Cardiac muscle cell (in vitro differentiated cells and primary cell): ENCODE data around the gene RYR1. TPM values are rescaled to one million over a fixed set of nuclear protein-coding genes. Genes with fewer than 3 reads are reported as not detected.

Experiments
- DNase-seq, 2 donors: peaks; one replicate each; pipeline versions ENCODE4 v3.0.0 to v3.0.0-alpha.2; 2010 to 2017; ENCODE audit warnings: low read depth in 1 of 2, low spot score in 1 of 2
- H3K27ac ChIP-seq: fragments of 200-600 bp; sonication (generic); 2 replicates; pipeline ENCODE4 v1.5.1; 2016
- H3K27me3 ChIP-seq: fragments of 200-600 bp; sonication (generic); 2 replicates; pipeline ENCODE4 v1.6.0; 2016; ENCODE audit warnings: control low read depth
- H3K36me3 ChIP-seq: fragments of 200-600 bp; sonication (generic); 2 replicates; pipeline ENCODE4 v1.5.1; 2016; ENCODE audit warnings: control low read depth
- H3K4me1 ChIP-seq: fragments of 200-600 bp; sonication (generic); 2 replicates; pipeline ENCODE4 v1.8.1; 2017; ENCODE audit warnings: low read depth, mild to moderate bottlenecking, mixed run types
- H3K4me3 ChIP-seq: fragments of 200-600 bp; sonication (generic); 2 replicates; pipeline ENCODE4 v1.5.1; 2016; ENCODE audit warnings: mild to moderate bottlenecking
- H3K9me3 ChIP-seq: fragments of 200-600 bp; sonication (generic); 2 replicates; pipeline ENCODE4 v1.5.1; 2017; ENCODE audit warnings: low read depth, mild to moderate bottlenecking, control low read depth
- polyA plus RNA-seq: library from polyadenylated mRNA; unstranded; fragments of >200 nt; fragmentation: Nextera tagmentation; extraction: Ambion mirVana; gene quantifications from 2 replicates; pipeline ENCODE4 v1.2.1, GENCODE V29; 2016
- total RNA-seq: library from RNA; depleted of rRNA; stranded (reverse); fragments of >200 nt; gene quantifications from 2 replicates; pipeline ENCODE4 v1.2.3, GENCODE V29; 2016
- TF ChIP-seq, protein P1 (sequence below): IDR thresholded peaks from 2 replicates; pipeline ENCODE4 v1.5.1; 2012; ENCODE audit warnings: low read depth, mild to moderate bottlenecking, low read length

The RYR1 gene
- total and polyA plus RNA-seq, 2 experiments from 2014 or later, result 0.71 to 12.8 TPM

GRCh38 chr19:38563475-38563874 is 130.0 kb downstream of the RYR1 start:
- H3K4me1 ChIP-seq, result no peaks in the 10 kb centered on the region
- no peak overlapping the region for H3K4me3 ChIP-seq
- TF ChIP-seq, protein P1, sequence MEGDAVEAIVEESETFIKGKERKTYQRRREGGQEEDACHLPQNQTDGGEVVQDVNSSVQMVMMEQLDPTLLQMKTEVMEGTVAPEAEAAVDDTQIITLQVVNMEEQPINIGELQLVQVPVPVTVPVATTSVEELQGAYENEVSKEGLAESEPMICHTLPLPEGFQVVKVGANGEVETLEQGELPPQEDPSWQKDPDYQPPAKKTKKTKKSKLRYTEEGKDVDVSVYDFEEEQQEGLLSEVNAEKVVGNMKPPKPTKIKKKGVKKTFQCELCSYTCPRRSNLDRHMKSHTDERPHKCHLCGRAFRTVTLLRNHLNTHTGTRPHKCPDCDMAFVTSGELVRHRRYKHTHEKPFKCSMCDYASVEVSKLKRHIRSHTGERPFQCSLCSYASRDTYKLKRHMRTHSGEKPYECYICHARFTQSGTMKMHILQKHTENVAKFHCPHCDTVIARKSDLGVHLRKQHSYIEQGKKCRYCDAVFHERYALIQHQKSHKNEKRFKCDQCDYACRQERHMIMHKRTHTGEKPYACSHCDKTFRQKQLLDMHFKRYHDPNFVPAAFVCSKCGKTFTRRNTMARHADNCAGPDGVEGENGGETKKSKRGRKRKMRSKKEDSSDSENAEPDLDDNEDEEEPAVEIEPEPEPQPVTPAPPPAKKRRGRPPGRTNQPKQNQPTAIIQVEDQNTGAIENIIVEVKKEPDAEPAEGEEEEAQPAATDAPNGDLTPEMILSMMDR, result no peak
- no peaks in the 10 kb centered on the region for H3K27me3 ChIP-seq
- DNase-seq, result no peak
- no peak overlapping the region for H3K27ac ChIP-seq
- no peaks in the 10 kb centered on the region for H3K36me3 ChIP-seq
- no peaks in the 10 kb centered on the region for H3K9me3 ChIP-seq

GRCh38 chr19:38564981-38565690 is 131.6 kb downstream of the RYR1 start:
- Histone ChIP-seq H3K27ac (no peak overlapping the region), H3K4me3 (no peak overlapping the region), H3K9me3 (no peaks in the 10 kb centered on the region), H3K4me1 (no peaks in the 10 kb centered on the region), H3K27me3 (no peaks in the 10 kb centered on the region), H3K36me3 (no peaks in the 10 kb centered on the region)
- DNase-seq, result peak in 1 of 2 donors; percentile 5
- TF ChIP-seq, protein P1, result no peak

DNA sequence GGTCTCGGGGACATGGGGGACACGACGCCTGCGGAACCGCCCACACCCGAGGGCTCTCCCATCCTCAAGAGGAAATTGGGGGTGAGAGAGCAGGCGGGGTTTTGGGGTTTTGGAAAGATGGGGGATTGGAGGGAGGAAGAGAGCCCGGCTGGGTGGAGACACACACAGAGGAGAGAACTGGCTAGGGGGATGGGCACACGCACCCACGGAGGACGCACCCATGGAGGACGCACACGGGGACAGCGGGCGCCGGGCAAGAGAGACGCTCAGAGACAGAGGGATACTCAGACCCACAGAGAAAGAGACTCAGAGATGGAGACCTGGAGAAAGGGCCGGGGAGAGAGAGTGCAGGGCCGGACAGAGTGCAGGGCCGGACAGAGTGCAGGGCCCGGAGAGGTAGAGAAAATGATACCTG is 132.2 kb downstream of the RYR1 start:
- H3K4me3 ChIP-seq, result no peak overlapping the region
- no peaks in the 10 kb centered on the region for H3K27me3 ChIP-seq
- H3K36me3 ChIP-seq, result no peaks in the 10 kb centered on the region
- H3K9me3 ChIP-seq, result no peaks in the 10 kb centered on the region
- H3K27ac ChIP-seq, result no peak overlapping the region
- no peaks in the 10 kb centered on the region for H3K4me1 ChIP-seq
- TF ChIP-seq, protein P1, result no peak
- no peak for DNase-seq

GRCh38 chr19:38569368-38569983 is 136.0 kb downstream of the RYR1 start:
- no peaks in the 10 kb centered on the region for H3K27me3 ChIP-seq
- DNase-seq, result no peak
- no peaks in the 10 kb centered on the region for H3K36me3 ChIP-seq
- TF ChIP-seq, protein P1, result no peak
- no peaks in the 10 kb centered on the region for H3K9me3 ChIP-seq
- H3K4me3 ChIP-seq, result no peak overlapping the region
- H3K27ac ChIP-seq, result no peak overlapping the region
- H3K4me1 ChIP-seq, result no peaks in the 10 kb centered on the region

GRCh38 chr19:38571682-38572081 is 138.2 kb downstream of the RYR1 start:
- no peak for DNase-seq
- Histone ChIP-seq H3K4me3 (no peak overlapping the region), H3K9me3 (no peaks in the 10 kb centered on the region), H3K27me3 (no peaks in the 10 kb centered on the region), H3K27ac (no peak overlapping the region), H3K4me1 (no peaks in the 10 kb centered on the region), H3K36me3 (no peaks in the 10 kb centered on the region)
- TF ChIP-seq, protein P1, result no peak
